Activated naive CD8-positive, alpha-beta T cell (primary cell): ENCODE results near the gene TMEM176A.

Experiments
- H3K27ac Mint-ChIP-seq: one replicate; pipeline ENCODE4 v1.8.0; 2021; ENCODE audit warnings: mixed read lengths
- H3K27me3 Mint-ChIP-seq: one replicate; pipeline ENCODE4 v1.8.0; 2021; ENCODE audit warnings: mixed read lengths
- H3K36me3 Mint-ChIP-seq: one replicate; pipeline ENCODE4 v1.8.0; 2021; ENCODE audit warnings: mixed read lengths
- H3K4me1 Mint-ChIP-seq: one replicate; pipeline ENCODE4 v1.8.0; 2021; ENCODE audit warnings: low read depth, mixed read lengths
- H3K4me3 Mint-ChIP-seq: one replicate; pipeline ENCODE4 v1.8.0; 2021; ENCODE audit warnings: mild to moderate bottlenecking, mixed read lengths
- H3K9me3 Mint-ChIP-seq: one replicate; pipeline ENCODE4 v1.8.0; 2021; ENCODE audit warnings: low read depth, mixed read lengths

Gene TMEM176A

GRCh38 chr7:150823043-150823442 is 22.5 kb downstream of the TMEM176A start:
- no peak overlapping the region for H3K27ac Mint-ChIP-seq
- H3K9me3 Mint-ChIP-seq: no peaks in the 10 kb centered on the region
- no peaks in the 10 kb centered on the region for H3K36me3 Mint-ChIP-seq
- no peaks in the 10 kb centered on the region for H3K4me1 Mint-ChIP-seq
- H3K27me3 Mint-ChIP-seq: peaks cover 6% of the 10 kb centered on the region
- H3K4me3 Mint-ChIP-seq: no peak overlapping the region

GRCh38 chr7:150823484-150824126 is 23.0 kb downstream of the TMEM176A start:
- Mint-ChIP-seq H3K36me3 (no peaks in the 10 kb centered on the region), H3K4me3 (no peak overlapping the region), H3K9me3 (no peaks in the 10 kb centered on the region), H3K27ac (no peak overlapping the region), H3K4me1 (no peaks in the 10 kb centered on the region), H3K27me3 (peaks cover 6% of the 10 kb centered on the region)

- no peaks in the 10 kb centered on the region for H3K4me1 Mint-ChIP-seq
- no peaks in the 10 kb centered on the region for H3K36me3 Mint-ChIP-seq
- no peak overlapping the region for H3K4me3 Mint-ChIP-seq
- peaks cover 7% of the 10 kb centered on the region for H3K27me3 Mint-ChIP-seq
- H3K27ac Mint-ChIP-seq: no peak overlapping the region
- H3K9me3 Mint-ChIP-seq: no peaks in the 10 kb centered on the region
Measured at GRCh38 chr7:150824379-150825177, 24.0 kb downstream of the TMEM176A start.

GRCh38 chr7:150826061-150826849 is 25.7 kb downstream of the TMEM176A start:
- Mint-ChIP-seq H3K4me3 (no peak overlapping the region), H3K4me1 (no peaks in the 10 kb centered on the region), H3K27ac (no peak overlapping the region), H3K27me3 (peaks cover 7% of the 10 kb centered on the region), H3K9me3 (no peaks in the 10 kb centered on the region), H3K36me3 (no peaks in the 10 kb centered on the region)

- H3K4me3 Mint-ChIP-seq: no peak overlapping the region
- H3K27me3 Mint-ChIP-seq: peaks cover 9% of the 10 kb centered on the region
- no peaks in the 10 kb centered on the region for H3K4me1 Mint-ChIP-seq
- no peaks in the 10 kb centered on the region for H3K36me3 Mint-ChIP-seq
- H3K27ac Mint-ChIP-seq: no peak overlapping the region
- no peaks in the 10 kb centered on the region for H3K9me3 Mint-ChIP-seq
Measured at GRCh38 chr7:150828384-150828783, 27.8 kb downstream of the TMEM176A start.

GRCh38 chr7:150829426-150829825 is 28.9 kb downstream of the TMEM176A start:
- Mint-ChIP-seq H3K4me1 (no peaks in the 10 kb centered on the region), H3K27ac (no peak overlapping the region), H3K9me3 (no peaks in the 10 kb centered on the region), H3K27me3 (peaks cover 9% of the 10 kb centered on the region), H3K36me3 (no peaks in the 10 kb centered on the region), H3K4me3 (no peak overlapping the region)

GRCh38 chr7:150830937-150831336 is 30.4 kb downstream of the TMEM176A start:
- peaks cover 9% of the 10 kb centered on the region for H3K27me3 Mint-ChIP-seq

GRCh38 chr7:150831851-150832250 is 31.3 kb downstream of the TMEM176A start:
- Mint-ChIP-seq H3K27ac (no peak overlapping the region), H3K4me1 (no peaks in the 10 kb centered on the region), H3K36me3 (peaks cover 2% of the 10 kb centered on the region), H3K9me3 (no peaks in the 10 kb centered on the region), H3K27me3 (peaks cover 8% of the 10 kb centered on the region), H3K4me3 (no peak overlapping the region)

More at GRCh38 chr7:150830937-150831336, 30.4 kb downstream of the TMEM176A start:
- no peaks in the 10 kb centered on the region for H3K4me1 Mint-ChIP-seq
- no peaks in the 10 kb centered on the region for H3K9me3 Mint-ChIP-seq
- peaks cover 2% of the 10 kb centered on the region for H3K36me3 Mint-ChIP-seq
- H3K27ac Mint-ChIP-seq: no peak overlapping the region
- H3K4me3 Mint-ChIP-seq: no peak overlapping the region

GRCh38 chr7:150835019-150835418 is 34.5 kb downstream of the TMEM176A start:
- Mint-ChIP-seq H3K4me1 (no peaks in the 10 kb centered on the region), H3K27ac (no peak overlapping the region), H3K9me3 (no peaks in the 10 kb centered on the region), H3K36me3 (peaks cover 2% of the 10 kb centered on the region), H3K27me3 (peaks cover 6% of the 10 kb centered on the region), H3K4me3 (no peak overlapping the region)

- peaks cover 6% of the 10 kb centered on the region for H3K27me3 Mint-ChIP-seq
- H3K4me1 Mint-ChIP-seq: no peaks in the 10 kb centered on the region
- H3K27ac Mint-ChIP-seq: no peak overlapping the region
- no peaks in the 10 kb centered on the region for H3K9me3 Mint-ChIP-seq
- no peak overlapping the region for H3K4me3 Mint-ChIP-seq
- H3K36me3 Mint-ChIP-seq: peaks cover 2% of the 10 kb centered on the region
Measured at GRCh38 chr7:150835702-150836280, 35.2 kb downstream of the TMEM176A start.

GRCh38 chr7:150838965-150839650 is 38.5 kb downstream of the TMEM176A start:
- peaks cover 5% of the 10 kb centered on the region for H3K27me3 Mint-ChIP-seq
- H3K27ac Mint-ChIP-seq: no peak overlapping the region
- H3K36me3 Mint-ChIP-seq: peaks cover 2% of the 10 kb centered on the region
- no peaks in the 10 kb centered on the region for H3K9me3 Mint-ChIP-seq
- H3K4me3 Mint-ChIP-seq: no peak overlapping the region
- no peaks in the 10 kb centered on the region for H3K4me1 Mint-ChIP-seq

- H3K27ac Mint-ChIP-seq: no peak overlapping the region
- no peaks in the 10 kb centered on the region for H3K4me1 Mint-ChIP-seq
- H3K4me3 Mint-ChIP-seq: no peak overlapping the region
- H3K27me3 Mint-ChIP-seq: peaks cover 2% of the 10 kb centered on the region
- no peaks in the 10 kb centered on the region for H3K36me3 Mint-ChIP-seq
- no peaks in the 10 kb centered on the region for H3K9me3 Mint-ChIP-seq
Measured at GRCh38 chr7:150842018-150842417, 41.4 kb downstream of the TMEM176A start.

GRCh38 chr7:150842716-150843115 is 42.1 kb downstream of the TMEM176A start:
- Mint-ChIP-seq H3K36me3 (no peaks in the 10 kb centered on the region), H3K4me3 (no peak overlapping the region), H3K9me3 (no peaks in the 10 kb centered on the region), H3K27ac (no peak overlapping the region), H3K27me3 (peaks cover 2% of the 10 kb centered on the region), H3K4me1 (no peaks in the 10 kb centered on the region)

GRCh38 chr7:150845421-150845861 is 44.9 kb downstream of the TMEM176A start:
- Mint-ChIP-seq H3K4me1 (no peaks in the 10 kb centered on the region), H3K36me3 (no peaks in the 10 kb centered on the region), H3K9me3 (no peaks in the 10 kb centered on the region), H3K27me3 (peaks cover 2% of the 10 kb centered on the region), H3K27ac (no peak overlapping the region), H3K4me3 (no peak overlapping the region)
